ENCODE data around the gene CHRNE. TPM values are rescaled to one million over a fixed set of nuclear protein-coding genes. Genes with fewer than 3 reads are reported as not detected.

The CHRNE gene
- total and polyA plus RNA-seq, 2 of the 4 experiments (the other 2 are of a cell fraction): under 0.01 to 0.21 TPM

- H3K79me1 ChIP-seq (ENCODE audit: low read depth in 1 of 2, low read length in 2 of 2): peaks cover 0 to 16% of the 10 kb centered on the region in 2 experiments; a peak in 2 of 4 replicates
- intact Hi-C loops (cut with micrococcal nuclease): no loop called here
- no peak overlapping the region for H2AFZ ChIP-seq (replicated peaks; ENCODE audit: low read length, poor library complexity)
- H3K4me3 ChIP-seq (ENCODE audit: insufficient read depth, low read depth, low read length): no peak overlapping the region
- peak overlapping the region; percentile 33 for H2AK9ac ChIP-seq (replicated peaks; ENCODE audit: low read depth, low read length, poor library complexity)
- peaks cover 12% of the 10 kb centered on the region for H4K20me1 ChIP-seq (ENCODE audit: insufficient read depth, low read length)
- H3K4ac ChIP-seq (ENCODE audit: low read depth, low read length): no peak overlapping the region
- H4K91ac ChIP-seq (ENCODE audit: insufficient read depth, low read depth, low read length): no peak overlapping the region
- no peak for DNase-seq
- no peak overlapping the region for H3K9ac ChIP-seq (ENCODE audit: low read depth, low read length)
- no peaks in the 10 kb centered on the region for H3K4me1 ChIP-seq (ENCODE audit: control insufficient read depth, insufficient read depth, low read length)
- in situ Hi-C loops (cut with MboI; ENCODE audit: low sequenced_read_pairs): no loop called here
- dilution Hi-C loops (cut with HindIII; ENCODE audit: low sequenced_read_pairs, unreplicated experiment): no loop called here
- no peak overlapping the region for H3K23ac ChIP-seq (ENCODE audit: low read depth, low read length)
- ChIA-PET CTCF (no interaction called here), POLR2A (ENCODE audit: unreplicated experiment) (no interaction called here)
- no peak overlapping the region for H2BK120ac ChIP-seq (ENCODE audit: low read depth, low read length)
- H3K36me3 ChIP-seq (ENCODE audit: control insufficient read depth, insufficient read depth, low read length): peaks cover 19% of the 10 kb centered on the region
- H2BK5ac ChIP-seq (ENCODE audit: low read depth, low read length, poor library complexity, severe bottlenecking): no peak overlapping the region
- no peak overlapping the region for H2BK15ac ChIP-seq (ENCODE audit: low read depth, low read length)
- ATAC-seq (ENCODE audit: low read depth): no peak
- no CpG with 5 or more reads among the region's 4 CpGs for WGBS, 2 experiments (ENCODE audit: extremely low coverage in 2 of 2, insufficient read length in 1 of 2)
- H3K14ac ChIP-seq (replicated peaks; ENCODE audit: low read depth, low read length): no peak overlapping the region
- no peak overlapping the region for H3K56ac ChIP-seq (ENCODE audit: extremely low read depth, insufficient read depth, low read length)
- no peak overlapping the region for H3K4me2 ChIP-seq (ENCODE audit: low read depth, low read length)
- no peak overlapping the region for H3K18ac ChIP-seq (ENCODE audit: low read depth, low read length)
- H4K8ac ChIP-seq (ENCODE audit: low read depth in 2 of 2, low read length in 2 of 2): no peak overlapping the region
- BruUV-seq (replicated peaks): no TSS peak
- no peaks in the 10 kb centered on the region for H3K27me3 ChIP-seq (ENCODE audit: control insufficient read depth, insufficient read depth, low read length)
- H4K5ac ChIP-seq (ENCODE audit: low read depth, low read length): no peak overlapping the region
- H2BK20ac ChIP-seq (ENCODE audit: low read depth, low read length): no peak overlapping the region
- no peak overlapping the region for H3K27ac ChIP-seq (ENCODE audit: insufficient read depth, low read length)
- H2AK5ac ChIP-seq (ENCODE audit: low read depth, low read length): no peak overlapping the region
- no peaks in the 10 kb centered on the region for H3K9me3 ChIP-seq (ENCODE audit: control insufficient read depth, insufficient read depth, low read length)
- TF ChIP-seq, protein P1, sequence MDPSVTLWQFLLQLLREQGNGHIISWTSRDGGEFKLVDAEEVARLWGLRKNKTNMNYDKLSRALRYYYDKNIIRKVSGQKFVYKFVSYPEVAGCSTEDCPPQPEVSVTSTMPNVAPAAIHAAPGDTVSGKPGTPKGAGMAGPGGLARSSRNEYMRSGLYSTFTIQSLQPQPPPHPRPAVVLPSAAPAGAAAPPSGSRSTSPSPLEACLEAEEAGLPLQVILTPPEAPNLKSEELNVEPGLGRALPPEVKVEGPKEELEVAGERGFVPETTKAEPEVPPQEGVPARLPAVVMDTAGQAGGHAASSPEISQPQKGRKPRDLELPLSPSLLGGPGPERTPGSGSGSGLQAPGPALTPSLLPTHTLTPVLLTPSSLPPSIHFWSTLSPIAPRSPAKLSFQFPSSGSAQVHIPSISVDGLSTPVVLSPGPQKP (IDR thresholded peaks at IDR 0.05; ENCODE audit: borderline replicate concordance, low read depth, low read length): no peak
- TF ChIP-seq NFE2L2 (IDR thresholded peaks at IDR 0.05; ENCODE audit: low read depth, low read length) (no peak), RCOR1 (IDR thresholded peaks at IDR 0.05; ENCODE audit: insufficient replicate concordance, low read length) (no peak)
- H3K9me1 ChIP-seq (ENCODE audit: insufficient read depth, low read length): no peaks in the 10 kb centered on the region
Measured at GRCh38 chr17:4879601-4880000, 23.3 kb downstream of the CHRNE start.
